GM10248 (cell line): ENCODE results near the gene BTRC.

ENCODE experiments used
- CTCF ChIA-PET: fragments of 300-600 bp; sonication (Branson Sonifier 250); formaldehyde crosslinking; extraction: SDS; loops from one replicate; lab custom pipeline; 2021; ENCODE audit warnings: antibody characterized with exemption; lab: Yijun Ruan, JAX
- POLR2A ChIA-PET: fragments of 350-650 bp; sonication (Branson Sonifier 250); formaldehyde crosslinking; extraction: SDS; loops from one replicate; lab custom pipeline; 2020; ENCODE audit warnings: antibody characterized with exemption; lab: Yijun Ruan, JAX
- DNase-seq: peaks from one replicate; pipeline ENCODE4 v3.0.0; 2012; ENCODE audit errors: extremely low spot score
- TF ChIP-seq, protein P1 (sequence below): IDR thresholded peaks from 2 replicates; pipeline ENCODE4 v1.5.1; 2012; ENCODE audit warnings: mild to moderate bottlenecking, low read depth; ENCODE audit errors: extremely low read depth, missing control alignments, control extremely low read depth

The BTRC gene

DNA sequence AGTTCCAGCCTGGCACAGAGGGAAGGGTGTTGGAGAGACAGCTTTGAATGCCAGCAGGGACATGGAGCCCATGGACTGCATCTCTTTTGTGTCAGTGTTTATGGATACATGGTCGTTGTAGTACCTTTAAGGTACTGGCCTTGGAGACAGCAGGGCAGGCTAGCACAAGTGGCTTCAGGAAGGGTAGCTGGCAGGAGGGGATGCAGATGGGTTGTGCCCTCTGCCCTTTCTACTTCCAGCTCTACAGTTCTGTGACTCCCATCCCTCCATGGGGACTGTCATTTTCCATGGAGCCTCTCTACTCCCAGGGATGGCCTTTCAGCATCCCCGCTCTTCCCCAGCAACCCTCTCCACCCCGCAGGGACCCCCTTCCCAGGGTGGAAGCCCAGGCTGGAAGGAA, 209.0 kb downstream of the BTRC start:
- TF ChIP-seq, protein P1, sequence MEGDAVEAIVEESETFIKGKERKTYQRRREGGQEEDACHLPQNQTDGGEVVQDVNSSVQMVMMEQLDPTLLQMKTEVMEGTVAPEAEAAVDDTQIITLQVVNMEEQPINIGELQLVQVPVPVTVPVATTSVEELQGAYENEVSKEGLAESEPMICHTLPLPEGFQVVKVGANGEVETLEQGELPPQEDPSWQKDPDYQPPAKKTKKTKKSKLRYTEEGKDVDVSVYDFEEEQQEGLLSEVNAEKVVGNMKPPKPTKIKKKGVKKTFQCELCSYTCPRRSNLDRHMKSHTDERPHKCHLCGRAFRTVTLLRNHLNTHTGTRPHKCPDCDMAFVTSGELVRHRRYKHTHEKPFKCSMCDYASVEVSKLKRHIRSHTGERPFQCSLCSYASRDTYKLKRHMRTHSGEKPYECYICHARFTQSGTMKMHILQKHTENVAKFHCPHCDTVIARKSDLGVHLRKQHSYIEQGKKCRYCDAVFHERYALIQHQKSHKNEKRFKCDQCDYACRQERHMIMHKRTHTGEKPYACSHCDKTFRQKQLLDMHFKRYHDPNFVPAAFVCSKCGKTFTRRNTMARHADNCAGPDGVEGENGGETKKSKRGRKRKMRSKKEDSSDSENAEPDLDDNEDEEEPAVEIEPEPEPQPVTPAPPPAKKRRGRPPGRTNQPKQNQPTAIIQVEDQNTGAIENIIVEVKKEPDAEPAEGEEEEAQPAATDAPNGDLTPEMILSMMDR, result no peak
- ChIA-PET POLR2A (no interaction called here), CTCF (interaction anchor here (0.8 to 2.7 kb wide), 4 partner anchors 10 to 349 kb away, joined by 3 to 7 read pairs (median 3); no protein-coding TSS in a partner anchor)
- no peak for DNase-seq

DNA sequence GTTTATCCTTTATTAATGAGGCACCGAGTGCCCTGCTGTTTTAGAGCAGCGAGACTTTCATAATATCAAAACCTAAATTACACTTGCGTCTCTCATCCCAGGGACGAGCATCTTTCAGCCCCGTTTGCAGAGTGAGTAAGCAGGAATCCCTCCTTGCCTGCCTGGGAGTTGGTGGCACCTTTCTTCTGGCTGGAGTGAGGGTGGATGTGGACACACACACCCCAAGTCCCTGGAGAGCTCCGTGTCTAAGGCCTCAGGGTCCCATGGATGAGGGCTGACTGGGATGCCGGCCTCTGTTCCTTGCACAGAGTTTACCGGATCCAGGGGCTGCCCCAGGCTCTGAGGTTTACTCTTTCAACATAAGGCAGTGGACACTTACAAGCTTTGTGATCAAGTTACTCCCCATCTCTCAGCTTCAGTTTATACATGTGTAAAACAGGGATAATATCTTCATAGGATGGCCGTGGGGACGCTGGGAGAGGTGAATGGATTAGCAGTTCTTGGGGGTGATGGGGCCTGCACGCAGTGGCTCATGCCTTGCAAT, 209.6 kb downstream of the BTRC start:
- ChIA-PET CTCF (interaction anchor here (0.9 to 2.7 kb wide), 2 partner anchors 291 to 349 kb away, joined by 3 to 7 read pairs; no protein-coding TSS in a partner anchor), POLR2A (no interaction called here)
- DNase-seq, result no peak
- TF ChIP-seq, protein P1, result no peak

DNA sequence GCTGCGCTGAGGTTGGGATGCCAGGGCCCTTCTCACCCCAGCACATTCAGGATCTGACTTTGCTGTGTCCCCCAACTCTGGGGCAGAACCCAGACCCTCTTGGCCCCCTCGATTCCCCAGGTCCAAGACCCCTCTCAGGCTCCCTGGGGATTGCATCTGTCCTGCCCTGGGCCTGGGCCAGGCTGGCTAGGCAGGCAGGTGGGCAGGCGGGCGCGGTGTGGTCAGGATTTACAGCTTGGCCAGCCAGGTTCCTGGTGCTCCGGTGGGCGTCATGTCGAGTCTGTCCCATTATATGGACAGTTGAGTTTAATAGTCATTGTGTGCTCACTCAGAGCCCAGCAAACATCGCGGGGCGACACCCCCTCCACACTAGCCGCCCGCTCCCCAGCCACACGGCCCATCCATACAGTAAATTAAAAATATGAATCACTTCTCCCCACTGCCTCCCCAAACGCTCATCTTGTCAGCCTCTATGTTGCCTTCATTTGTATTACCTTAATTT, 210.6 kb downstream of the BTRC start:
- ChIA-PET CTCF (no interaction called here), POLR2A (no interaction called here)
- TF ChIP-seq, protein P1, result no peak
- no peak for DNase-seq

DNA sequence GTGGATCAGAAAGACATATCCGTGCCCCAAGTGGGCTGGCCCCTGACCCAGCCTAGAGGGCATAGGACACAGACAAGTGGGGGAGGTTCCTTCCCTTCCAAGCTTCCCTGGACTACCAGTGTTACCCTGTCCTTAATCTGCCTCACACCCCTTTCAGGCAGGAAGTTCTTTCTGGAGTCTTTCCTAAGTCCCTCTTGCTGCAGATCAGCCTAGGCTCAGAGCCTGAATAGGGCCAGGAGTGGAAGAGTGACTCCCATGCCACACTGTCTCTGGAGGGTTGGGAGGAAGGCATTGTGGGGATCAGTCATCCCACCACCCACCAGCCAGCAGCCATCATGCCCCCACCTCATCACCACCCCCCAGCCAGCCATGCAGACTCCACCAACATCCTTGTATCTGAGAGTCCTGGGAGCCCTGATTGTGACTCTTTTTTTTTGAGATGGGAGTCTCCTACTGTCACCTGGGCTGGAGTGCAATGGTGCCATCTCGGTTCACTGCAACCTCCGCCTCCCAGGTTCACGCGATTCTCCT, 211.5 kb downstream of the BTRC start:
- DNase-seq, result no peak
- TF ChIP-seq, protein P1, result no peak
- POLR2A ChIA-PET, result no interaction called here
- CTCF ChIA-PET, result no interaction called here

DNA sequence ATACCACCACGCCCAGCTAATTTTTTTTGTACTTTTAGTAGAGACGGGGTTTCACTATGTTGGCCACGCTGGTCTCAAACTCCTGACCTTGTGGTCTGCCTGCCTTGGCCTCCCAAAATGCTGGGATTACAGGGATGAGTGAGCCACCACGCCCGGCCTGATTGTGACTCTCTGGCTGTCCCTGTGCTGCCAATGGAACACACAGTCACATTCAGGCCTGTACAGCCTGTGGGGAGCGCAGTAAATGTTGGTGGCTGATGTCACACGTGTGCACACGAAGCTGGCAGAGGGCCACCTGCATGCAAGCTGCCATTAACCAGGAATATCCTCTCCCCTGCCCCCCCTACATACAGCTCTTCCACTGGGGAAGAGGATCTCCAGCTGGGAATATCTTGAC, 212.0 kb downstream of the BTRC start:
- ChIA-PET POLR2A (no interaction called here), CTCF (no interaction called here)
- TF ChIP-seq, protein P1, result no peak
- no peak for DNase-seq

DNA sequence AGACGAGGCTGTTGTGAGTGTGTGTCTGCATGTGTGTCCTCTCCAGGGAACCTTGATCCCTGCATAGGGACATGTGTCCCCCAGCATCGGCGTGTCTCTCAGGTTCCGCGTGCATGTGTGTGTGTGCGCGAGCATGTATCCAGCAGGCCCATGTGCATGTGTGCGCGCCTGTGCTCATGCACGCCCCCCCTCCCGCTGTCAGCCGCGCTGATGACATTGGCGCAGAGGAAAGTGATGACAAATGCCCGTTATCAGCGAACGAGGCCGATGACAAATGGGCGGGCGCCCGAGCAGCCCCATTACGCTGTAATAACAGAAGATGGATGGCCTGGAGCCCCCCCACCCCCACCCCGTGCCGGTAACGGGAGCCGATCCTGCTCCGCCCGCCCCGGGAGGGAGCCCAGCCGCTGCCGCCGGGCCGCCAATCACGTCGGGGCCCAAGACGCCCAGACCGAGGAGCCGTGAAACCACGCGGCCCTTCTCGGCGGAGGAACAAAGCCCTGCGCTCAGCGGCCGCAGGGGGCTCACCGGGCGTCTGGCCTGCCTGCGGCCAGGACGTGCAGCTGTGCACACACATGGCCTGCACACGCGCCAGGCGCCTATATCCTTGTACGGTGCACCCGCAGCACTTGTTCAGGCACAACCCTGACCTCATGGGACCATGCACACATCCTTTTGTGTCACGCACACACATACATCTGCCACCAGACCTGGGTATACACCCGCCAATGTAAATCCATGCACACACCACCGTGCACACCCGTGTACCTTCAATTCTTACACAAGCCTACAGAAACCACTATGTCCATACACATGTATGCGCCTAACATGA, 212.6 kb downstream of the BTRC start:
- CTCF ChIA-PET, result no interaction called here
- TF ChIP-seq, protein P1, result no peak
- POLR2A ChIA-PET, result no interaction called here
- DNase-seq, result peak; percentile 65
